Fibroblast of skin of left biceps (primary cell): ENCODE data around the gene TMEM161B.
"Not testable (repeated sequence)": the region's sequence is repeated elsewhere in the genome, so short reads cannot be mapped to it uniquely, and the experiment has no call there.

Source experiments
- DNase-seq, 2 experiments: peaks; one replicate each; pipeline ENCODE4 v3.0.0-alpha.2; 2013; ENCODE audit warnings: low read depth in 2 of 2

TMEM161B gene

GRCh38 chr5:88183255-88183654 is 85.4 kb downstream of the TMEM161B start:
- DNase-seq: no peak

- DNase-seq: not testable (repeated sequence)
These were observed 91.2 kb downstream of the TMEM161B start for GRCh38 chr5:88177486-88177885.

DNA sequence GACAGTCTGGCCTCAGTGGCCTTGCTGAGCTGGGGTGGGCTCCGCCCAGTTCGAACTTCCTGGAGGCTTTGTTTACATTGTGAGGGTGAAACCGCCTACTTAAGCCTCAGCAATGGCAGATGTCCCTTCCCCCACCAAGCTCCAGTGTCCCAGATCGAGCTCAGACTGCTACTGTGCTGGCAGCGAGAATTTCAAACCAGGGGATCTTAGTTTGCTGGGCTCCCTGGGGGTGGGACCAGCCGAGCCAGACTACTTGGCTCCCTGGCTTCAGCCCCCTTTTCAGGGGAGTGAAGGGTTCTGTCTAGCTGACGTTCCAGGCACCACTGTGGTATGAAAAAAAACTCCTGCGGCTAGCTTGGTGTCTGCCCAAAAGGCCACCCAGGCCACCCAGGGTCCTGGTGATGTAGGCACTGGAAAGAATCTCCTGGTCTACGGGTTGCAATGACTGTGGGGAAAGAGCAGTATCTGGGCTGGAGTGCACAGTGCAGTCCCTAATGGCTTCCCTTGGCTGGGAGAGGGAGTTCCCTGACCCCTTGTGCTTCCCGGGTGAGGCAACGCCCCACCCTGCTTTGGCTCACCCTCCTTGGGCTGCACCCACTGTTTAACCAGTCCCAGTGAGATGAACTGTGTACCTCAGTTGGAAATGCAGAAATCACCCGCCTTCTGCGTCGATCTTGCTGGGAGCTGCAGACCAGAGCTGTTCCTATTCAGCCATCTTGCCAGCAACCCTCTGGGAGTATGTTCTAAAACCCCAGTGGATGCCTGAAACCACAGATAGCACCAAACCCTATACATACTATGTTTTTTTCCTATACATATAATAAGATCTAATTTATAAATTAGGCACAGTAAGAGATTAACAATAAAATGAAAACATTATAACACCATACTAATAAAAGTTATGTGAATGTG is 95.5 kb downstream of the TMEM161B start:
- no peak for DNase-seq

- no peak for DNase-seq
These were observed 109.1 kb downstream of the TMEM161B start for GRCh38 chr5:88159591-88159990.

GRCh38 chr5:88158056-88158455 is 110.6 kb downstream of the TMEM161B start:
- no peak for DNase-seq

GRCh38 chr5:88154891-88155290 is 113.8 kb downstream of the TMEM161B start:
- no peak for DNase-seq

DNA sequence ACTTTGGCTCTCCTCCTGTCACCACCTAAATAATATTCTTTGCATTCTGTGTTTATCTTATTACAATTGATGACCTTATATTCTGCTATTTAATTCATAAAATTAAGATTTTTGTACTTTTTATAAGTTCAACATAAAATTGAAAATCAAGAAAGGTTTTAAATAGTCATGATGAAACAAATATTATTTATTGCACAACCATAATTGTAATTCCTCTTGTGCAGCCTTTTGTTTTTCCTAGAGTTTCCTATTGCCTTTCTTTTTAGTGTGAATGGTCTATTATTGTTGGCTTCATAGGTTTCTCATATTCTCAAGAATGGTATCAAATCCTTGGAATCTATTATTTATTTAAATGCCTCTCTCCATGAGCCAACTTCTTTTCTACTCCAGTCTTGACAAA is 117.9 kb downstream of the TMEM161B start:
- no peak for DNase-seq

- no peak for DNase-seq
These were observed 122.8 kb downstream of the TMEM161B start for GRCh38 chr5:88145611-88146467.

DNA sequence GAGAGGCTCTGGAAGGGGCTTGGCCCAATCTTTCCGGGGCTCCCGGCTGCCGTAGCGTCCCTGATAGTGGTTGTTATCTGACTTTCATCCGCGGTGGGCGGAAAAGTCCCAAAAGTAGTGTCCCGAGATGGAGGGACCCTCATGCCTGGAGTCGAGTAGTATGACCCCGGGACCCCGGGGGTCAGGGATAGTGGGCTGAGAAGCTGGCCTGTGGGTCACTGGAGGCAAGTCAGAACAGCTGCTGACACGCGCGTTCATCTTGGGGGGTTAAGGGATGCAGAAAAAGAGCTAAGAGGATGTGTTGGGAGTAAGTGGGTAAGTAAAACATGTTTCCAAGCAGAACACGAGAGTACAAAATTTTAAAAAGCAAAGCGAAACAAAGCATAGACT is 123.4 kb downstream of the TMEM161B start:
- no peak for DNase-seq
